ENCODE measurements around the gene F10.

The F10 gene

DNA sequence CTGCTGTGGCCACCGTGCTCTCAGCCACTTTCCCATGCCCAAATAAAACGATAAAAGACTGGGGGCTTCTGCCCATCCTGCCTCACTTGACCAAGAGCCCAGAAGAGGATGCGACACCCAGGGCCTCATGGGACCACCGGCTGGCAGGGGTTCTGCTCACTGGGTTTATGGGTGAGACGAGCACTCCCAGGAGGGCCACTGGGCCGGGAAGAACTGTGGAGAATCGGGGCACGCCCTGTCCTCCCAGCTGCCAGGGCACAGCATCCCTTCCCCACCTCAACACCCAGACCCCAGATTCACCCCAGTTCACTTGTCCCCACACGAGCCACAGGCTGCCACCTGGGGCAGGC is 4.7 kb upstream of the F10 start:
- DNase-seq = no peak

DNA sequence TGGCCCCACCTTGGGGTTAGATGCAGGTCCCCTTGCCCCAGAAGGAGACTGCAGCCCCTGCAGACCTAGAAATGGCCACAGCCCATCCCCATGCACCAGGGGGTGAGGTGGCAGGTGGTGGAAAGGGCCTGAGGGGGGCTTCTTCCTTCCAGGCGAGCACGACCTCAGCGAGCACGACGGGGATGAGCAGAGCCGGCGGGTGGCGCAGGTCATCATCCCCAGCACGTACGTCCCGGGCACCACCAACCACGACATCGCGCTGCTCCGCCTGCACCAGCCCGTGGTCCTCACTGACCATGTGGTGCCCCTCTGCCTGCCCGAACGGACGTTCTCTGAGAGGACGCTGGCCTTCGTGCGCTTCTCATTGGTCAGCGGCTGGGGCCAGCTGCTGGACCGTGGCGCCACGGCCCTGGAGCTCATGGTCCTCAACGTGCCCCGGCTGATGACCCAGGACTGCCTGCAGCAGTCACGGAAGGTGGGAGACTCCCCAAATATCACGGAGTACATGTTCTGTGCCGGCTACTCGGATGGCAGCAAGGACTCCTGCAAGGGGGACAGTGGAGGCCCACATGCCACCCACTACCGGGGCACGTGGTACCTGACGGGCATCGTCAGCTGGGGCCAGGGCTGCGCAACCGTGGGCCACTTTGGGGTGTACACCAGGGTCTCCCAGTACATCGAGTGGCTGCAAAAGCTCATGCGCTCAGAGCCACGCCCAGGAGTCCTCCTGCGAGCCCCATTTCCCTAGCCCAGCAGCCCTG is 4.2 kb upstream of the F10 start:
- no peak for DNase-seq

DNA sequence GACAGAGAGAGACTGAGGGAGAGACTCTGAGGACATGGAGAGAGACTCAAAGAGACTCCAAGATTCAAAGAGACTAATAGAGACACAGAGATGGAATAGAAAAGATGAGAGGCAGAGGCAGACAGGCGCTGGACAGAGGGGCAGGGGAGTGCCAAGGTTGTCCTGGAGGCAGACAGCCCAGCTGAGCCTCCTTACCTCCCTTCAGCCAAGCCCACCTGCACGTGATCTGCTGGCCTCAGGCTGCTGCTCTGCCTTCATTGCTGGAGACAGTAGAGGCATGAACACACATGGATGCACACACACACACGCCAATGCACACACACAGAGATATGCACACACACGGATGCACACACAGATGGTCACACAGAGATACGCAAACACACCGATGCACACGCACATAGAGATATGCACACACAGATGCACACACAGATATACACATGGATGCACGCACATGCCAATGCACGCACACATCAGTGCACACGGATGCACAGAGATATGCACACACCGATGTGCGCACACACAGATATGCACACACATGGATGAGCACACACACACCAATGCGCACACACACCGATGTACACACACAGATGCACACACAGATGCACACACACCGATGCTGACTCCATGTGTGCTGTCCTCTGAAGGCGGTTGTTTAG is 3.3 kb upstream of the F10 start:
- no peak for DNase-seq

DNA sequence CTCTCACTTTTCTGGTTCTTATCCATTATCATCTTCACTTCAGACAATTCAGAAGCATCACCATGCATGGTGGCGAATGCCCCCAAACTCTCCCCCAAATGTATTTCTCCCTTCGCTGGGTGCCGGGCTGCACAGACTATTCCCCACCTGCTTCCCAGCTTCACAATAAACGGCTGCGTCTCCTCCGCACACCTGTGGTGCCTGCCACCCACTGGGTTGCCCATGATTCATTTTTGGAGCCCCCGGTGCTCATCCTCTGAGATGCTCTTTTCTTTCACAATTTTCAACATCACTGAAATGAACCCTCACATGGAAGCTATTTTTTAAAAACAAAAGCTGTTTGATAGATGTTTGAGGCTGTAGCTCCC is 2.8 kb upstream of the F10 start:
- DNase-seq = no peak

DNA sequence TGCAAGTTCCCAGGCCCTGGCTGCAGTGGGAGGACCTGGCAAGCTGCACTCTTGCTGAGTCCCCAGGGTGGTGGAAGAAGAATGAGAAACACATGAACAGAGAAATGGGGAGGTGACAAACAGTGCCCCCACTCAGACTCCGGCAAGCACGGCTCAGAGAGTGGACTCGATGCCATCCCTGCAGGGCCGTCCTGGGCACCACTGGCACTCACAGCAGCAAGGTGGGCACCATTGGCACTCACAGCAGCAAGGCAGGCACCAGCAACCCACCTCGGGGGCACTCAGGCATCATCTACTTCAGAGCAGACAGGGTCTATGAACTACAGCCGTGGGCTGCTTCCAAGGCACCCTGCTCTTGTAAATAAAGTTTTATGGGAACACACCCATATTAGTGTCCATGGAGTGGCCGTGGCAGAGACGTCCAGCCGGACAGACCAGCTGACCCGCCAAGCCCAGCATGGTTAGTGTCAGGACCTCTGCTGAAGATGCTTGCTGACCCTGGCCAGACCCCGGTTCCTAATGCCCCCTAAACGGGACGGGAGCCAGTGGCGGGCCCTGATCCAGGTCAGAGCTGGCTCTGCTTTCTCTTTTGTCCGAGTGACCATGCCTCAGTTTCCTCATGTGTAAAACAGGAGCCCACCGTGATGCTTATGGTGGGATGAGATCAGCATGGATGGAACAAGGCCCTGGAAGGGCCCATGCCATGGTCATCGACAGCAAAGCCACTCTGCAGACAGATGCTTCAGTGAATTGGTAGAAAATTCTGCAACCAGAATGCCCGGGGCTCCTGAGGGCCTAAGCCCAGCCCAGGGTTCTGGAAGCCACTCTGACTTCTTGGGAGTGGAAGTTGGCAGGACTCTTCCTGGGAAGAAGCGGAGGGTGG is 2.1 kb upstream of the F10 start:
- no peak for DNase-seq

DNA sequence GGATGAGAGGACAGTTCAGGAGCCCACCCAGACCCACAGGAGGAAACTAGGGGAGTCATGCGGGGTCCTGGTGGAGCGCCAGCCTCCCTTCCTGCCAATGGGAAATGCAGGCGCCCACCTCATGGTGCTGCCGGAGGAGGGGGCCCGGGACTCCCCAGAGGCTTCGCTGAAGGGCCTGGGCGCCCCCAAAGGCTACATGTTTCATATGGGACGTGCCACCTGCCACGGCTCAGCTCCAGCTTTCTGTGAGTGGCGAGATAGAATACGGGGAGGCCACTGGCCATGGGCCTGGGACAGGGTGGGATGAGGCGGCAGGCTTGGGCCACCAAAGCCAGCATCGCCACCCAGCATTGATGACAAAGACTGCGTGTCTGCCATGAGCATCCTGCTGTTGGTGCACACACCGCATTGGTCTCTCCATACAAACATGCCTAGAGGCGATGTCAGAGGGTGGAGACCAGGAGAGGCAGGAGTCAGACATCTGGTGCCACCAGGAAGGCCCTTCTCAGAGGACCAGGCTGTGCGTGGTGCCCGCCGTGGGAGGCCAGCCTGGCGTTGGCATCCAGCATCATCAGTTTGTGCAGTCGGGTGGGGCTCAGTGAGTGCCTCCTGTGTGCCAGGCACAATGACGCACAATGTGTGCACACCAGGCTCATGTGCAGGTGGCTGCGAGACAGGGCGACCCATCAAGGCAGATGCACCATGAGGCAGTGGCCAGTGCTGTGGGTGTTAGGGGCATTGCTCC is 1.2 kb upstream of the F10 start:
- DNase-seq = no peak

DNA sequence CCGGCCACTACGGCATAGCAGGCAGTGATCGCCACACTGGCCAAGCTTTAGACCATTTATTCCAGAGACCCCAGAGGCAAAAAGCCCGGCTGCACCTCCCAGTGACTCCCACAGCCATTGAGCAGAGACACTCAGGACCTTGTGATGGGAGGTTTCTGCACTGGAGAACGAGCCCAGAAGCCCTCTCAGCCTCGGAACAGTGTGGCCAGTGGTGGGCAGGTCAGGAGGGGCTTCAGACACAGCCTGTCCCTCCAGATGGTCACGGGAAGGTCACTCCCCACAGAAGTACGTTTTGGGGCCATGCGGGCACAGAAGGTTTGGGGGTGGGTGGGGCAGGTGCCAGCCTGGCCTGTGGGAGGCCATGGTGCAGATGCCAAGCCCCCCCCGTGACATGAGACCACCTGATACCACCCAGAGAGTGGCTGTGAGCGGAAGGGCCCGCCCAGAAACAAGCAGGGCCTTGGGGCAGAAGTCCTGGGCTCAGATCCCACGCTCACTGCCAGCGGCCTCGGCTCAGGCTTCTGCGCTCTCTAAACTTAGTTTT is 599 bp upstream of the F10 start:
- no peak for DNase-seq

DNA sequence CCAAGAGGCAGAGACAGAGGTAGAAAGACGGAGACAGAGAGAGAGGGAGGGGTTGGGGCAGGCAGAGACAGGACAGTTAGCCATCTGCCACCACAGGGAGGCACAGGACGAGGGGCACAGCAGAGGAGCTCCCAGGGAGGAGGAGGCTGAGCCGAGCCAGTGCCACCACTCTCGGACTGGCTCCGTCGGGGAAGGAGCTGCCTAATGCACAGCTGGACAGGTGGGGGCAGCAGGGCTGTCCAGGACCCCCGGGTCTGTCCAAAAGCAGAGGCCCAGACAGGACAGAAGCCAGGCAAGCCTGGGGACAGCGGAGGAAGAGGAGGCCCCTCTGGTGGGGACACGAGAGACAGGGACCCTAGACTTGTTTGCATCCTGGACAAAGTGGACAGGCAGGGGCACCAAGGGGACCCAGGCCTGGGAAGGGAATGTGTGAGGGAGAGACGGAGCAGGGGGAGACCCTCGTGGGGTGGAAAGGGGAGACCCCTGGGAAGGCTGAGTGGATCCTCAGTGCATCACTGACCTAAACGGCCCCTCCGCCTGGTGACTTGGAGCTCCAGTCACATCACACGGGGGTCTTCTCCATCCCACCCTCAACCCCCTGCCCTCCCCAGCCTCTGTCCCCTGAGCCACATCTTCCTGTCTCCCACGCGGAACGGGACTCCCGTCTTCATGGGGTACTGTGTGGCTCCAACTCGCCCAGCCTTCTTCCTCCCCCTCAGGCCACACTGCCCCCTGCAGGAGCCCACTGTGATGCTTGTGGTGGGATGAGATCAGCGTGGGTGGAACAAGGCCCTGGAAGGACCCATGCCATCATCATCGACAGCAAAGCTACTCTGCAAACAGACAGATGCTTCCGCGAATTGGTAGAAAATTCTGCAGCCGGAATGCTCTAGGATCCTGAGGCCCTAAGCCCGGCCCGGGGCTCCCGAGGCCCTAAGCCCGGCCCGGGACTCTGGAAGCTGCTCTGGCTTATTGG is 915 bp downstream of the F10 start:
- DNase-seq = no peak

DNA sequence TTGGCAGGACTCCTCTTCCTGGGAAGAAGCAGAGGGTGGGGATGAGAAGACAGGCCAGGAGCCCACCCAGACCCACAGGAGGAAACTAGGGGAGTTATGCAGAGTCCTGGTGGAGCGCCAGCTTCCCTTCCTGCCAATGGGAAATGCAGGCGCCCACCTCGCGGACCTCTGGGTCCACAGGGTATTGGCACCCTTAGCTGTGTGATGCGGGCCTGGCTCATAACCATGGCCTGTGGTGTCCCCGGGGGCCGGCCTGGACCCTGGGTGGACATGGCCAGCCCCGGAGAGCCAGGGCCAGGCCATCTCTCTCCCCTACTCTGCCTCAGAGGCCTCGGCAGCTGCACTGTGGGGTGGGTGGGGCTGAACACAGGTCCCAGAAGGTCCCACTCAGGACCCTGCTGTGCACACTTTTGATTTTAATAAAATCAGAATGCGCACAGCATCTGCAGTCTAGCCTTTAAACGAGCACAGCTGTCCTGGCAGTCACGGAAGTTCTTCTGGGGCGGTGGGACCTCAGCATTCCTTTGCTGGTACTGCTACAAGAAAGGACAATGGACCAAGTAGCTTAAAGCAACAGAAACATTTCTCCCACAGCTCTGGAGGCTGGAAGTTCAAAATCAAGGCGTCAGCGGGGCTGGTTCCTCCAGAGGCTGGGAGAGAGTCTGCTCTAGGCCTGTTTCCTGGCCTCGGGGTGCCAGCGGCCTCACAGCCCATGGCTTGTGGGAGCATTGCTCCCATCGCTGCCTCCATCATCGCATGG is 1.8 kb downstream of the F10 start:
- no peak for DNase-seq

DNA sequence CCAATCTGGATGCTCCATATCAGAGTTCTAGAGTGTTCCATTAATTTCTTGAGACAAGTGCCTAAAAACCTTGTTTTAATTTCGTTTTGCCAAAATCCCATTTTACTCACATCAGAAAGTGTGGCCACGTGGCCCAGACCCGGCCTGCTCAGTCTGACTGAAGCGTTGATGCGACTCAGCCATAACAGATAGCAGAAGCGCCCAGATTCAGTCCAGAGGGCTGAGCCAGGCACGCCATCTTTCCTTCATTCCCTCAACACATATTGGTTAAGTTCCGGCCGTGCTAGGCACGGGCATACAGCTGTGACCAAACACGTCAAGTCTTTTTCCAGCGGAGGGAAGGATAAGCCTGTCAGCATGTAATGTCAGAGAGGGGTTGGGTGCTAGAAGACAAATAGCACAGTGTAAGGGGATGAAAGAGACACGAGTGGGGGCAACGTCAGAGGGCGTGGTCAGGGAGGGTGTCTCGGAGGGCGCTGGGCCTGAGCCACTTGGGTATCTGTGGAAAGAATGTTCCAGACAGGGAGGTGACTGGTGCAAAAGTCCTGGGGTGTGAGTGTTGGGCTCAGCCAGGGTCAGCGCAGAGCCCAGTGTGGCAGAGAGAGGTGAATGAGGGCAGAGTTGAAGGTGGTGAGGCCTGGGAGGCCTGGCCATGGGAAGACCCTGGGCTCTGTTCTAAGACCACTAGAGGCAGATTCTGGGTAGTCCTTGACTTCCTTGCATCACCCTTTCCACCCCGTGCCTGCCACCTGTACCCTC is 3.1 kb downstream of the F10 start:
- DNase-seq = no peak

DNA sequence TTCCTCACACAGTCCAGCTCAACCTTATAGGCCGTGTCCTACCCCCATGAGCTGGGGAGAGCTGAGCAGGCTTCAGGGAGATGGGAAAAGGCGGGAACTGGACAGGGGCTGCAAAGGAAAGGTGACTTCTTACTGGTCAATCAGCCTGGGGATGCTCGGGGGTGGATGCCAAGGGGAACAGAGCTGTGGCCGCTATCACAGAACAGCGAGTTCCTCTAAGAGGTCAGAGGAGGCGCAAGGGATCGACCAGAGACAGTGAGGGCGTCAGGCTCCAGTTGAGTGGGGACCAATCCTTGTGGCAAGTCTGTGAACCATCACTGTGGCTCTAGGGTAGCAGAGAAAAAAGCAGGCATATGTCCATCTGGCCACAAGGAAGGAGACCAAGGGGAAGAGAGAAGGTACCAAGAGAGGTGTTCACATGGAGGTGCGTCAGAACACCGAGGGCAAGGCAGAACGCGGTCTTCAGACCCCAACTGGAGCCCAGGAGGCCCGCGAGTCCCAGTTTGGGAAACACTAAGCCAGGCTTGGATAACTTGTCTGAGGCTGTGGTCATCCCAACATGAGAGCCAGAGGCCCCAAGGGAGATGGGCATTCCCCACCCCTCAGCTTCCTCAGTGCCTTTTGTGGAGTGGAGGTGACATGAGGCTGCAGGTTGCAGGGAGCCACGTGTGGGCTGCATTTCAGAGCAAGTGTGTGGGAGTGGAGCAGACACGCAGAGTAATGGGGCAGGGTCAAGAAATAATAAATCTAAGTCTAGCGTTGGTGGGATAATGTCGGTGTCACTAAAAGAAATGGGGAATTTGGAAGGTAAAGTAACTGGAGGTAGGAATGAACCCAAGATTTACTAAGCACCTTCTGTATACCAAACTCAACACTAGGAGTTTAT is 3.9 kb downstream of the F10 start:
- no peak for DNase-seq

DNA sequence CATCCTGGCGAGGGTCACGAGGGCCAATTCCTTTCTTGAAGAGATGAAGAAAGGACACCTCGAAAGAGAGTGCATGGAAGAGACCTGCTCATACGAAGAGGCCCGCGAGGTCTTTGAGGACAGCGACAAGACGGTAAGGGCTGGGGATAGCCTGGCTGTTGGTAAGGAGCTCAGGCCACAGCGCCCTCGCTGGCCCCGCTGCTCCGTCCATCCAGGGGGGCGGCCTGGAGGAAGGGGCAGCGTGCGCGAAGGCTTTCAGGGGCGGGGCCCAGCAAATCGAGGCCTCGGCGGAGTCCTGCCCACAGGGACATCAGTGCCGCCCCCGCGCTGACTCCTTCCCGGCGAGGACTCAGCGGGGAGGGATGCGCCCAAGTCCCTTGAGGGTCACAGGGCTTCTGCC is 6.9 kb downstream of the F10 start:
- no peak for DNase-seq

DNA sequence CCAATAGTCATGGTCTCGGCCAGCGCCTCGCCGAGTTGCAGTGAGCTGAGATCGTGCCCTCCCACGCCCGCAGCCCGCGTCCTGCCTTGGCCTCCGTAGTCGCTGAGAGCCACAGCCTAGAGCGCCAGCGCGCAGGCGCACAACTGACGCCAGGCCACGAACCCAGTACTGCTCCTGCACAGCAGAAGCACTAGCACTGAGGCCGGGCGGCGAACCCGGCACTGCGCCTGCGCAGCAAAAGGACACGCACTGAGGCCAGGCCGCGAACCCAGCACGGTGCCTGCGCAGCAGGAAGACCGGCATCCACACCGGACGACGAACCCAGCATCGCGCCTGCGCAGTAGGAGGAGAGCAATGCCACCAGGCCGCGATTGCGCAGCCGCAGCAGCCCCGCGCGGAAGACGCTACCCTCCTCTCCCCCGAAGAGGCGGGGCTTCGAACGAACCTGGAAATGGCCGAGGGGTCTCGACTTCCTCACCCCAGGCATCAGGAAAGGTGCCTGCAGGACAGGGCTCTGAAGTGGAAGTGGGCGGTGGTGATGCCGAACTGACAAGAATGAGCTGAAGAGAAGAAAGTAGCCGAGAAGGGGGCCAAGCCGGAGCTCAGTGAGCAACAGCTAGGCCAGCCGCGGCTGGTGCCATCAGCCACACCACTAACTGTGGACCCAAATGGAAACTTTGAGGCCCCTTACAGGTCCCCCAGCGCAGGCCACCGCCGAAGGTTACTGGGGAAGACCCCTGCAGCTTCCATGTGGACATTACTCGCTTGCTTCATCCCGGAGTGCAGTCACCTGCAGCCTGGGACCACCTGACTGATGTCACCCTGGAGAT is 7.5 kb downstream of the F10 start:
- no peak for DNase-seq

DNA sequence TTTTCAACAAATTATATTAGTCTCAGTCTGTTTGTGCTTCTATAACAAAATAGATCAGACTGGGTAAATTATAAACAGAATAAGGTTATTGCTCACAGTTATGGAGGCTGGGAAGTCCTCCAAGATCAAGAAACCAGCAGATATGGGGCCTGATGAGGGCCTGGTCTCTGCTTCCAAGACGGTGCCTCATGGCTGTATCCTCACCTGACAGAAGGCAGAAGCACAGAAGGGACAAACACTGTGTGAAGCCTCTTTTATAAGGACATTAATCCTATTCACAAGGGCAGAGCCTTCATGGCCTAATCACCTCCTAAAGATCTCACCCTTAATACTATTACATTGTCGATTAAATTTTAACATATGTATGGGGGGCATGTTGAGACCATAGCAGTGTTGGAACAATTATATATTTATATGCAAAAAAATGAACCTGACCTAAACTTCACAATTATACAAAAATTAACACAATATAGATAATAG is 12.7 kb downstream of the F10 start:
- DNase-seq = no peak

DNA sequence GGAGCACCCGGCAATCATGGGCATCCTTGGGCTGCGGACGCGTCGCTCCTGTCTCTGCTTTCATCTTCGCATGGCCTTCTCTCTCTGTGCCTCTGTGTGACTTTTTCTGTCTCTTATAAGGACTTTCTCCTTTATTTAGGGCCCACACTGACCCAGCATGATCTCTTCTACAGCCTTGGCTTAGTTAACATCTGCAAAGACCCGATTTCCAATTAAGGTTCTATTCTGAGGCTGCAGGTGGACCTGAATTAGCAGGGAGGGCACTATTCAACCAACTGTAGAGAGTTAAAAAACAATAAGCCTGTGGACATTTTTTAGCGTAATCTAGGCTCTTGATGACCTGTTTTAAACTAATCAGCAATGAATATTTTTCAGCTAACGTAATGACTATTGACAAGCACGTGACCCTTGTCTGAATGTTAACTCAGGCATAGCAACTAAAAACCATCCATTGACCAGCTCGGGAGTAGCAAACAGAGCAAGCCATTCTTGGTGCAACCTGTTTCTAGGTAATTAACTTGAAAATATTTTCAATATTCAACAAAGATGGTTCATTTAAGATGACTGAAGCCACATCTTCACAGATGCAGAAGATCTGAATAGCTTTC is 15.2 kb downstream of the F10 start:
- DNase-seq = no peak

DNA sequence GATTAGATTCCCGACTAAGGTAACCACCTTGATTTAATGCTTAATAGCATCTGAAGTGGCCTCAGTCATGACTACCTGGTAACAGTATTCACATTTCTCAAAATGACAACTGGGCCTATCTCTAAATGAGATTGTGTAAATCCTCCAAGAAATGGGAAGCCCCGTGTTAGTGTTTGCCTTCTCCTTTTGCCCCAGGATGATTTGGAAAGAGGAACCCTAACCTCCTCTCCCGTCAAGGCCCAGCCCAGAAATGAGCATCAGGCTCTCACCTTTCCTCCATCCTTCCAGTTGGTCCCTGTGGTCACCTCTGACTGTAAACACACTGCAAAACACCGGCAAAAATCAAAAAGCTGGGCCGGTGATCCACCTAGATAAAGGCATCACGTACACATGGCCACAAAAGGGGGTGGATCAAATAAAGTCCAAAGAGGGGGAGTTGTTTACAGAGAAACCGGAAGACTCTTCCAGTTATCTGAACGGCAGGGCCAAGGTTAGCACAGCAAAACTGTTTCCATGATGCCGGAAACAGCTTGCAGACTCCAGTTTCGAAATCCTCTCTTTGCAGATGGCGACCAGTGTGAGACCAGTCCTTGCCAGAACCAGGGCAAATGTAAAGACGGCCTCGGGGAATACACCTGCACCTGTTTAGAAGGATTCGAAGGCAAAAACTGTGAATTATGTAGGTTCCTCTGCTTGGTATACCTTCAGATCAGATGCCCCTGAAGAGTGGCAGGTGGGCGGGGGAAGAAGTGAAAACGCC is 16.4 kb downstream of the F10 start:
- DNase-seq = no peak

DNA sequence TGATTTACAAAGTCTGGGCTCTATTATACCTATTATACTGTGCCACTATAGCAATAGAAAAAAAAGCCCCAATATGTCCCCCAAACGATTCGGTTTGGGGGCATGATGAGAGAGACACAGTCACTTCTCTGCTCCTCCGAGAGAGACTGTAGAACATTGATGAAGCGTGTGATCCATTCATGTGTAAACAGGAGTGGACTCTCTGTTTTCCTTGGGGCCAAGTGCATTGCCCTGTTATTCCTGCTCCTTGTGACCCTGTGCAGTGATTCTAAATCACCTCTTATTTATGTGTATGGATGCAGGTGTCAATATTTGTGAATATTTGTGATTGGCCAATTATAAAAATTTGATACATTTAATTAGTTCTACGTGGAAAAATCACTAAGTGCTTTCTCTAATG is 17.0 kb downstream of the F10 start:
- DNase-seq = no peak

Data from COR-L47 (cell line).